Measurements from ENCODE around the gene OXCT2. TPM values are rescaled to one million over a fixed set of nuclear protein-coding genes. Genes with fewer than 3 reads are reported as not detected.
A peak's percentile ranks its signal among the peaks of the same experiment; 100 is the strongest.
"Not testable (repeated sequence)": the region's sequence is repeated elsewhere in the genome, so short reads cannot be mapped to it uniquely, and the experiment has no call there.

OXCT2 gene
- total RNA-seq, 1 donor from 2014 or later = 0.43 TPM

DNA sequence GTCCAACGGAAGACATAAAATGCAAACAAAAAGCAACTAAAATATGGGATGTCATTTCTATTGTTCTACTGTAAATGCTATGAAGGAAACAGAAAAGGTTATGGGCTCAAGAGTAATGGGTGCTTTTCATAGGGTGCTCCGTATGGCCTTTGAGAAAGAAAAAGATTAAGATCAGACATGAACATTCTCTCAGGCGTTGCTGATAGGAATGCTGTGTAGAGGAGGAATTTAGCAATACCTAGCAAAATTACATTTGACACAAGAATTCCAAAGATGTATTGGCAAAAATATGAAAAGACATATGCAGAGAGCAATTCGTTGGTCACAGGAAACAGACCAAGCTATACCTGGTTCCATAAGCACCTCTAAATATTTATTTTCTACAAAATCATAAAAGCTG is 5.7 kb upstream of the OXCT2 start:
- intact Hi-C loops (cut with DNase I) = no loop called here
- TF ChIP-seq, protein P1, sequence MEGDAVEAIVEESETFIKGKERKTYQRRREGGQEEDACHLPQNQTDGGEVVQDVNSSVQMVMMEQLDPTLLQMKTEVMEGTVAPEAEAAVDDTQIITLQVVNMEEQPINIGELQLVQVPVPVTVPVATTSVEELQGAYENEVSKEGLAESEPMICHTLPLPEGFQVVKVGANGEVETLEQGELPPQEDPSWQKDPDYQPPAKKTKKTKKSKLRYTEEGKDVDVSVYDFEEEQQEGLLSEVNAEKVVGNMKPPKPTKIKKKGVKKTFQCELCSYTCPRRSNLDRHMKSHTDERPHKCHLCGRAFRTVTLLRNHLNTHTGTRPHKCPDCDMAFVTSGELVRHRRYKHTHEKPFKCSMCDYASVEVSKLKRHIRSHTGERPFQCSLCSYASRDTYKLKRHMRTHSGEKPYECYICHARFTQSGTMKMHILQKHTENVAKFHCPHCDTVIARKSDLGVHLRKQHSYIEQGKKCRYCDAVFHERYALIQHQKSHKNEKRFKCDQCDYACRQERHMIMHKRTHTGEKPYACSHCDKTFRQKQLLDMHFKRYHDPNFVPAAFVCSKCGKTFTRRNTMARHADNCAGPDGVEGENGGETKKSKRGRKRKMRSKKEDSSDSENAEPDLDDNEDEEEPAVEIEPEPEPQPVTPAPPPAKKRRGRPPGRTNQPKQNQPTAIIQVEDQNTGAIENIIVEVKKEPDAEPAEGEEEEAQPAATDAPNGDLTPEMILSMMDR (IDR thresholded peaks at IDR 0.05) = no peak
- Histone ChIP-seq H3K36me3 (no peaks in the 10 kb centered on the region), H3K27me3 (no peaks in the 10 kb centered on the region), H3K4me3 (no peak overlapping the region), H3K4me1 (no peaks in the 10 kb centered on the region), H3K9me3 (no peaks in the 10 kb centered on the region), H3K27ac (no peak overlapping the region)
- ATAC-seq (no peak), DNase-seq (no peak)

DNA sequence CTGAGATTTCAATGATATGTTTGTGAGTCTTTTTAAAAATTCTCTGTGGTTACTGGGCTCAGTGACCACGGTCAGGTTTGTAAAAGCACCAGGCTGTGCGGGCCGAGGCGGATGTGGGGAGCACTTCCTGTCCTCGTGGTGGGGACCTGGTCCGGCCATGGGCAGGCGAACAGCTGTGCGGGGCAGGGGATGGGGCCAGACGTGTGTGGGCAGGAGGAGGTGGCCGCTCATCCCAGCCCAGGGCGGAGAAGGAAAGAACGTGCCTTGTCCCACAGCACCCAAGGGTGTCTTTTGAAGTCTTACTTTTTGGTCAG is 5.2 kb upstream of the OXCT2 start:
- no peak overlapping the region for H3K27ac ChIP-seq
- TF ChIP-seq, protein P1 (IDR thresholded peaks at IDR 0.05) = no peak
- ATAC-seq = no peak
- H3K4me1 ChIP-seq = no peaks in the 10 kb centered on the region
- H3K9me3 ChIP-seq = no peaks in the 10 kb centered on the region
- no peaks in the 10 kb centered on the region for H3K36me3 ChIP-seq
- DNase-seq = no peak
- H3K4me3 ChIP-seq = no peak overlapping the region
- H3K27me3 ChIP-seq = no peaks in the 10 kb centered on the region
- intact Hi-C loops (cut with DNase I) = no loop called here

DNA sequence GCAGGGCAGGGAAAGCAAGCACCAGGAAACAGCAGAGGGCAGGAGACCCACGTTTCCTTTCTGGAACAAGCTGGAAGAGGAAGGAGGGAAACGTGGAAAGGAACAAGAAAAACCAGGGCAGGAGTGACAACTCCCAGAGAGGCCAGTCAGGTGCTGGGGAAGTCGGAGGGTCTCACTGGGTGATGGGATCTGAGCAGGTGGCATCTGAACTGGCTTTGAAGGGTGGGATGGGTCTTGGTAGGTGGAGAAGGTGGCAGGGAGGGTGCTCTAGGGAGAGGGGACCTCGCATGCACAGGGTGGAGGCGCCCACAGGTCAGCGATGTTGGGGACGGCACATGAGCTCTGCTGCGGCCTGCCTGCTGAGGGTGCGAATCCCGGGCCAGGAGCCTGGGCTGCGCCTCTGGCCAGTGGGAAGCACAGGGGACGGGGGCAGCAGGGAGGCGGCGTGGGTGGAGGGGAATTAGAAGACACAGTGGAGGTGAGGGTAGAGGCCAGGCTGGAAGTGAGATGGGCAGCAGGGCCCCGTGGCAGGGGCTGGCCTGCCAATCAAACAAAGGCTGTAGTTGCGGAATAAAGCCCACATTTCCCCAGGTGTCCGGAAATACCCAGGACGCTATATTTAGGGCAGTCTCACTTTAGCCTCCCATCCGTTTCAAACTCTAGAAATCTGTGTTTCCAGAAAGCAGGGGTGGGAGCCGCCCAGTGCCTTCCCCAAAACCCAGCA is 4.7 kb upstream of the OXCT2 start:
- not testable (repeated sequence) for DNase-seq, H3K4me1 ChIP-seq

DNA sequence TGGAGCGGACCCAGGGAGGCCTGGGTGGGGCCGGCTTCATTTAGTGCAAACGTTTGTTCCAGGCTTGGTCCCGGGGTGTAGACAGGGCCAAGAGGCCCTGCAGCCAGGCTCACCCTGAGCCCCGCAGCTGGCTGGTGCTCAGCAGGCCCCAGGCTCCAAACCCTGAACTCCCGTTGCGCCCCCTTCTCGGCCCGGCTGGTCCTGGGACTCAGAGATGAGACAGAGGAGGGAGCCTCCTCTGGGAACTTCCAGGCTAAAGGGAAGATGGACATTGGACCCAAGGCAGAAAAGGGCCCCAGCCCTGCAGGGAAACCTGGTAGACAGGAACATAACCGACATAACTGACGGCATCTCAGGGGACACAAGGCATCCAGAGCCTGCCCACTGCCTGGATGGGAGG is 4.0 kb upstream of the OXCT2 start:
- H3K4me3 ChIP-seq; H3K27ac ChIP-seq; H3K36me3 ChIP-seq; ATAC-seq; H3K4me1 ChIP-seq; DNase-seq; H3K9me3 ChIP-seq; H3K27me3 ChIP-seq; intact Hi-C loops (cut with DNase I): not testable (repeated sequence)

More for the DNA sequence above, 4.7 kb upstream of the OXCT2 start:
- H3K36me3 ChIP-seq; H3K27me3 ChIP-seq; H3K4me3 ChIP-seq; intact Hi-C loops (cut with DNase I); H3K27ac ChIP-seq; H3K9me3 ChIP-seq: not testable (repeated sequence)
- ATAC-seq = peak; percentile 13

DNA sequence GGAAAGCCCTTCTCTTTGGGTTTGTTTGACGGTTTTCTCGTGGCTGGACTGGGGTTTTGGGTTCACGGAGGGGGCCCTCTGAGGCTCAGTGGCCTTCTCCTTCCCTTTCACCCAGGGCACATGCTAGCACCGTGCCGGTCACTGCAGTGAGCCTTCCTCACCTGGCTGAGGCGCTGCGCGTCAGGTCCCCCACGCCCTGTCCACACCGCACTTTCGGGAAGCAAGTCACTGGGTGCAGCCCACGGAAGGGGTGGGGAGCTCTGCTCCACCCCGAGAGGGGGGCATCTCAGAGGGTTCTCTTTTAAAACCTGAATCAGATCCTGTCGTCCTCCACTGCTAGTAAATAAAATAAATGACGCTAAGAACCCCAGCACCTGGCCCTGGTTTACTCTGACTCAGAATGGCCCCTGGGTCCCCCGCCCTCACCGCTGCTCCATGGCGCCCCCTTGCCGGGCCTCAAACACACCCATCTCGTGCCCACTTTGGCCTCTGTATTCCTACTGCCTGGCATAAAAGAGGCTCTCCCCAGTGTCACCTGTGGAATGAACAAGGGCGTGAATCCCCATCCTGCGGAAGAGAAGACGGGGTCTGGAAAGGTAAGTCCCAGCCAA is 2.3 kb upstream of the OXCT2 start:
- H3K36me3 ChIP-seq; H3K27me3 ChIP-seq; H3K9me3 ChIP-seq; ATAC-seq; H3K4me1 ChIP-seq; H3K27ac ChIP-seq; intact Hi-C loops (cut with DNase I); H3K4me3 ChIP-seq; DNase-seq: not testable (repeated sequence)

DNA sequence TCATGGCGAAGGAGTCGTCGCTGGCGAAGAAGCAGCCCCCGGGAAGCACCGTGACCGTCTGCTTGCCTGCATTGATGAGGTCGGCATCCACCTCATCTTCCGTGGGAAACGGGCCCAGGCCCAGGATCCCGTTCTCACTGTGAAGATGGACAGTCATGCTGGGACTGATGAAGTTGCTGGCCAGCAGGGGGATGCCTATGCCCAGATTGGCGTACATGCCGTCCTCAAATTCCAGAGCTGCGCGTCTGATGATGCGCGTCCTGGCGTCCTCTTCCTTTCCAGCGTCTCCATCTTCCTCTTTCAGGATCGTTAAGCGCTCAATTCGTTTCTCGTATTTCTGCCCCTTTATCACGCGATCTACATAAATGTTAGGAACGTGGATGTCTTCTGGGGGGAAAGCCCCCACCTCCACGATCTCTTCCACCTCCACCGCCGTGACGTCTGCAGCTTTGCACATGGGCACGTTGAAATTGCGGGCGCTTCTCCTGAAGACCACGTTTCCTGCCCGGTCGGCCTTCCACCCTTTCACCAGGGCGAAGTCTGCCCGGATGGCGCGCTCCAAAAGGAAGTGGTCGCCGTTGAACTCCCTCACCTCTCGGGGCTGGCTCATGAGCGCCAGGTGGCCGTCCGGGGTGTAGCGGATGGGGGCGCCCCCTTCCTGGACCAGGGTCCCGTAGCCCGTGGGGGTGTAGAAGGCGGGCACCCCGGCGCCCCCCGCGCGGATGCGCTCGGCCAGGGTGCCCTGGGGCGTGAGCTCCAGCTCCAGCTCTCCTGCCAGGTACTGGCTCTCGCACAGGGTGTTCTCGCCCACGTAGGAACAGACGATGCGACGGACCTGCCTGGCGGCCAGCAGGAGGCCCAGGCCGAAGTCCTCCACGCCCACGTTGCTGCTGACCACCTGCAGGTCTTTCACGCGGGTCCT is 787 bp downstream of the OXCT2 start:
- H3K36me3 ChIP-seq; H3K4me1 ChIP-seq; H3K27ac ChIP-seq; DNase-seq; H3K9me3 ChIP-seq; intact Hi-C loops (cut with DNase I); H3K27me3 ChIP-seq; H3K4me3 ChIP-seq: not testable (repeated sequence)
- ATAC-seq = peak; percentile 9

DNA sequence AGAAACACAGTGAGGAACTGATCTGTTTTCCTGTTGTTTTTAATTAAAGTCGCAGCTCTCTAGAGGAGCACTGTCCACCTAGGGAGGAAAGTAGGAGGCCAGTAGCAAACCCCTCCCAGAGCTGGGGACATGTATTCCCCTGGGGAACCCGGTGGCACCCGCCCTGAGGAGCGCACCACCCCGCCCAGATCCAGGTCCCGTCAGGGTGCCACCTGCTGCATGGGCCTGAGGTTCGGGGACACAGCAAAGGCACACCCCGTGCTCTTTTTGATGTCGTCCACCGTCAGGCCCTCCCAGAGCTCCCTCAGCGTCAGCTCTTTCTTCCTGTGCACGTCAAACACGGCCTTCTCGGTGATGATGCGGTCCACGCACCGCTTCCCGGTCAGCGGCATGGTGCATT is 1.6 kb downstream of the OXCT2 start:
- H3K4me1 ChIP-seq; H3K36me3 ChIP-seq; H3K9me3 ChIP-seq; H3K4me3 ChIP-seq; ATAC-seq; H3K27ac ChIP-seq; DNase-seq; intact Hi-C loops (cut with DNase I); H3K27me3 ChIP-seq: not testable (repeated sequence)

DNA sequence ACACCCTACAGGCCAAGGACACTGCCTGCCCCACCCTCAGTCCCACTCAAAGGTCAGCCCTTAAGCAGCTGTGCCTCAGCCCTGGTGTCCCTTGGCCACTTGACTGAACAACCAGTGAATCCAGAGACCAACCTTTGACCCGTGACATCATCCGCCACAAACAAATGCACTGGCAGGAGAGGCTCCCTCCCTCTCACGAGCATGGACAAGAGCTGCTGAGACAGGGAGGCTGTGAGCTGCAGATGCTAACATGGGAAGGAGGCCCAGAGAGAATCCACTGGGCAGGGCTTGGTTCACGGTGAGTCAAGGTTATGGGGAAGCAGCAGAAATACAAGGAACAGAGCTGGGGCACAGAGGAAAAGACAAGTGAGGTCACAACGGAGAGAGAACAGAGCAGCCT is 4.7 kb downstream of the OXCT2 start:
- H3K4me1 ChIP-seq; H3K9me3 ChIP-seq; ATAC-seq; H3K4me3 ChIP-seq; H3K27ac ChIP-seq; DNase-seq; intact Hi-C loops (cut with DNase I); H3K36me3 ChIP-seq; H3K27me3 ChIP-seq: not testable (repeated sequence)

DNA sequence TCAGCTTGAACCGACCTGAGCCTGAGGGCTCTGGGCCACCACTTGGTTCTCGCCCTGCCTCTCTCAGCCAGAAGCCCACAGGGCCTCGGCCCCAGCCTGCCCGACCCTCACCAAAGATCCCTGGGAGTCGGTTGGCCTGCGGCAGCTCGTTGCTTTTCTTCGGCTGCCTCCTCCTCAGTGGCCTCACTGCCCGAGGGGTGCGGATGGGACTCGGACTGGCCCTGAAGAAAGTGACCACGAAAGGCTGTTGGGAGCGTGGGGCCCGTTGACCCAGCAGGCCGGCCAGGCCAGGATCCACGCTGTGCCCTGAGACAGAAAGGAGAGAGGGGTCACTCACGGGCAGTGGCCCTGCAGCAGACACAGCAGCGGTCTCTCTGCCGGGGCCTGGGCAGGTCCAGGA is 6.6 kb downstream of the OXCT2 start:
- ATAC-seq; H3K4me1 ChIP-seq; H3K36me3 ChIP-seq; intact Hi-C loops (cut with DNase I); H3K27ac ChIP-seq; H3K27me3 ChIP-seq; DNase-seq; H3K4me3 ChIP-seq; H3K9me3 ChIP-seq: not testable (repeated sequence)

DNA sequence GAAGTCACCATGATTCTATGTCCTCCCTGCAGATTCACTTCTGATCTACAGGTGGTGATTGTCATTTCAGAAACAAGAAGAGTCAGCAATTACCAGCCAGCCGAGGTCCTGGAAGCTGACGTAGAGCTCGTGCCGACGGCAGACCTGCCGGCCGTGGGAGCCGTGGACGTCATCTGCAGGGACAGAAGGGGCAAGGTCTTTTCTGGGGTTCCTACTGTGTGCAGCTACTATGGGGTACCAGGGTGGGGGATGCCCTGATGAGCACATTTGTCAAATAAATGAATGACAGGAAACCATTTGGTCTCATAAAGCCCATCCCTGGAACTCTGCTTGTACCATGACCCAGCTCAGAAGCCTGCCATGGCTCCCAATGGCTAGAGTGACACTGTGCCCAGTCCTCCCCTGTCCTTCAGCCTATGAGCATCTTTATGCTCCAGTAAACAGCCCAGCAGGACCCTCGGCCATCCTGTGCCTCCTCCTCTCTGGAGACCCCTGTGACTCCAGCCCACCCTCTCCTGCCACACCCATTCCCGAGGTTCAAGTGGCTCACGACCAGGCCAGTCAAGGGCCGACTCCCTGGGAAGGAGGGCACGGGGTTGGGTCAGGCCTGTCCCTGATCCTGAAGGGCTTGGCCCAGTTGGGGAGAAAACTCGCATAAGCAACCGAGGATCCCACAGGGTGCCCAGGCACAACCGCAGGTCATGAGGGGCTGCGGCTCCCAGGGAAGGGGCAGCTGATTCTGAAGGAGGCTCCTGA is 7.4 kb downstream of the OXCT2 start:
- intact Hi-C loops (cut with DNase I); H3K4me3 ChIP-seq; ATAC-seq: not testable (repeated sequence)

More for the DNA sequence above, 7.4 kb downstream of the OXCT2 start:
- H3K4me1 ChIP-seq, H3K9me3 ChIP-seq, H3K36me3 ChIP-seq, H3K27me3 ChIP-seq, DNase-seq, H3K27ac ChIP-seq: not testable (repeated sequence)

Measured in upper lobe of right lung (tissue), 1 donor.